Left cardiac atrium (tissue), 4 donors: Measurements from ENCODE around the gene PROM1. TPM values are rescaled to one million over a fixed set of nuclear protein-coding genes. Genes with fewer than 3 reads are reported as not detected.

Experiments
- ATAC-seq, 2 donors: fragments of 200-7000 bp; cut with Tn5 transposase; one replicate each; pipeline ENCODE4 v1.9.1; 2020; ENCODE audit warnings: mild to moderate bottlenecking in 2 of 2, moderate library complexity in 2 of 2
- DNase-seq: peaks from one replicate; pipeline ENCODE4 v3.0.0-alpha.2; 2020
- intact Hi-C, 2 donors: fragments of 100-400 bp; cut with DNase I; formaldehyde crosslinking; loops; one replicate each; pipeline versions ENCODE4 v1.14.1 to v1.15.1; 2022 to 2023
- total RNA-seq, 2 donors: library from RNA; stranded (reverse); fragmentation: NEBNext Ultra II Directional; extraction: Animal tissue kit (Norgen Biotek cat#: 25700); gene quantifications; one replicate each; pipeline ENCODE4 v1.2.1, GENCODE V29; 2021
- donor health status: DM: no; HTN: yes; CAD: no.
- donor health status: DM: no; HTN: yes; CAD: no; lungs with severe emphysema.
- donor health status: DM: yes; HTN: yes; CAD: no.
- donor health status: Dilated cardiomyopathy.

Gene PROM1
- total RNA-seq, 2 donors from 2014 or later: 5.5 to 5.8 TPM

- no peak for ATAC-seq
- intact Hi-C loops: no loop called here
- DNase-seq: no peak
Measured at GRCh38 chr4:16037901-16038300, 45.9 kb downstream of the PROM1 start.

GRCh38 chr4:16035843-16036242 is 48.0 kb downstream of the PROM1 start:
- intact Hi-C loops: no loop called here
- ATAC-seq: no peak
- no peak for DNase-seq

- DNase-seq (no peak), ATAC-seq (peak in 1 of 2 donors; percentile 49)
- intact Hi-C loops: no loop called here
Measured at GRCh38 chr4:16034010-16034748, 49.6 kb downstream of the PROM1 start.

GRCh38 chr4:16032396-16032770 is 51.4 kb downstream of the PROM1 start:
- ATAC-seq (no peak), DNase-seq (no peak)

GRCh38 chr4:16031546-16032395 is 52.1 kb downstream of the PROM1 start:
- DNase-seq: no peak
- intact Hi-C loops: no loop called here
- no peak for ATAC-seq

More at GRCh38 chr4:16032396-16032770, 51.4 kb downstream of the PROM1 start:
- intact Hi-C loops: no loop called here

- no peak for ATAC-seq
- DNase-seq: no peak
- intact Hi-C loops: loop anchor here (10.0 kb wide), 3 partner anchors 135 to 235 kb away; no protein-coding TSS in a partner anchor
Measured at GRCh38 chr4:16029886-16030285, 53.9 kb downstream of the PROM1 start.

- DNase-seq: no peak
- intact Hi-C loops: loop anchor here (10.0 kb wide), 3 partner anchors 136 to 236 kb away; no protein-coding TSS in a partner anchor
- ATAC-seq: no peak
Measured at GRCh38 chr4:16029262-16029661, 54.6 kb downstream of the PROM1 start.

GRCh38 chr4:16027626-16028025 is 56.2 kb downstream of the PROM1 start:
- DNase-seq (no peak), ATAC-seq (no peak)
- intact Hi-C loops: loop anchor here (2.0 to 10.0 kb wide), 4 partner anchors 137 to 237 kb away; no protein-coding TSS in a partner anchor

- DNase-seq (no peak), ATAC-seq (no peak)
- intact Hi-C loops: loop anchor here (2.0 to 10.0 kb wide), 4 partner anchors 138 to 238 kb away; no protein-coding TSS in a partner anchor
Measured at GRCh38 chr4:16027114-16027513, 56.7 kb downstream of the PROM1 start.

GRCh38 chr4:16026160-16026761 is 57.6 kb downstream of the PROM1 start:
- intact Hi-C loops: loop anchor here (1.0 to 10.0 kb wide), 5 partner anchors 139 to 239 kb away; no protein-coding TSS in a partner anchor

GRCh38 chr4:16025268-16025667 is 58.6 kb downstream of the PROM1 start:
- no peak for DNase-seq
- intact Hi-C loops: loop anchor here (10.0 kb wide), 3 partner anchors 140 to 240 kb away; no protein-coding TSS in a partner anchor
- ATAC-seq: no peak

More at GRCh38 chr4:16026160-16026761, 57.6 kb downstream of the PROM1 start:
- ATAC-seq: peak; percentile 35 to 49
- no peak for DNase-seq

- intact Hi-C loops: loop anchor here (10.0 kb wide), 3 partner anchors 141 to 241 kb away; no protein-coding TSS in a partner anchor
- no peak for DNase-seq
- no peak for ATAC-seq
Measured at GRCh38 chr4:16023776-16024408, 59.9 kb downstream of the PROM1 start.

GRCh38 chr4:16021804-16022560 is 61.8 kb downstream of the PROM1 start:
- peak in 1 of 2 donors; percentile 44 for ATAC-seq
- intact Hi-C loops: loop anchor here (10.0 kb wide), 3 partner anchors 143 to 243 kb away; no protein-coding TSS in a partner anchor
- no peak for DNase-seq

GRCh38 chr4:16019649-16020048 is 64.2 kb downstream of the PROM1 start:
- intact Hi-C loops: loop anchor here (10.0 kb wide), 3 partner anchors 145 to 245 kb away; no protein-coding TSS in a partner anchor
- ATAC-seq (no peak), DNase-seq (no peak)

GRCh38 chr4:16018841-16019240 is 65.0 kb downstream of the PROM1 start:
- DNase-seq (no peak), ATAC-seq (no peak)
- intact Hi-C loops: no loop called here

- DNase-seq (no peak), ATAC-seq (no peak)
- intact Hi-C loops: no loop called here
Measured at GRCh38 chr4:16018061-16018676, 65.7 kb downstream of the PROM1 start.

GRCh38 chr4:16016536-16016935 is 67.3 kb downstream of the PROM1 start:
- no peak for ATAC-seq
- intact Hi-C loops: no loop called here
- DNase-seq: no peak

GRCh38 chr4:16011173-16011572 is 72.7 kb downstream of the PROM1 start:
- intact Hi-C loops: no loop called here
- DNase-seq (no peak), ATAC-seq (no peak)
